DND-41 (cell line): ENCODE measurements around the gene RBMS1.

ENCODE experiments used
- EZH2 ChIP-seq: IDR thresholded peaks from 3 replicates; pipeline ENCODE4 v1.6.1; 2012; ENCODE audit warnings: borderline replicate concordance, low read depth, mild to moderate bottlenecking, moderate library complexity, low read length, inconsistent platforms; ENCODE audit not compliant: severe bottlenecking
- TF ChIP-seq, protein P1 (sequence below): IDR thresholded peaks from 2 replicates; pipeline ENCODE4 v1.5.1; 2012; ENCODE audit warnings: borderline replicate concordance, low read length, moderate library complexity, mild to moderate bottlenecking; ENCODE audit not compliant: poor library complexity, severe bottlenecking; ENCODE audit errors: extremely low read depth

DNA sequence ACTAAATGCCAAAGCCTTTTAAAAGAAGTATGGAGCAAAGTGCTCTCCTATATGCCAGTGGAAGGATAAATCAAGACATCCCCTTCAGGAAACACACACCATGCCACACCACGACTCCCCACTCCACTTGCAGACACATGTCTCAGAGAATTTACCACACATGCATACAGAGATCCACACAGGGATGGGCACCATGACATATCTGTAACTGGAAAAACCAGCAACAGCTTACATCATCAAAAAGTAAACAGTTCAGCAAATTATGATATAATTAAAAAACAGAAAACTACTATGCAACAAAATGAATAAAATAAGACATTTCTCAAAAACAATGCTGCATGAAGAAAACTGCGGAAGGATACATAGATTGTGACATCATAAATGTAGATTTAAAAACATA lies 29.6 kb downstream of the RBMS1 start:
- TF ChIP-seq, protein P1, sequence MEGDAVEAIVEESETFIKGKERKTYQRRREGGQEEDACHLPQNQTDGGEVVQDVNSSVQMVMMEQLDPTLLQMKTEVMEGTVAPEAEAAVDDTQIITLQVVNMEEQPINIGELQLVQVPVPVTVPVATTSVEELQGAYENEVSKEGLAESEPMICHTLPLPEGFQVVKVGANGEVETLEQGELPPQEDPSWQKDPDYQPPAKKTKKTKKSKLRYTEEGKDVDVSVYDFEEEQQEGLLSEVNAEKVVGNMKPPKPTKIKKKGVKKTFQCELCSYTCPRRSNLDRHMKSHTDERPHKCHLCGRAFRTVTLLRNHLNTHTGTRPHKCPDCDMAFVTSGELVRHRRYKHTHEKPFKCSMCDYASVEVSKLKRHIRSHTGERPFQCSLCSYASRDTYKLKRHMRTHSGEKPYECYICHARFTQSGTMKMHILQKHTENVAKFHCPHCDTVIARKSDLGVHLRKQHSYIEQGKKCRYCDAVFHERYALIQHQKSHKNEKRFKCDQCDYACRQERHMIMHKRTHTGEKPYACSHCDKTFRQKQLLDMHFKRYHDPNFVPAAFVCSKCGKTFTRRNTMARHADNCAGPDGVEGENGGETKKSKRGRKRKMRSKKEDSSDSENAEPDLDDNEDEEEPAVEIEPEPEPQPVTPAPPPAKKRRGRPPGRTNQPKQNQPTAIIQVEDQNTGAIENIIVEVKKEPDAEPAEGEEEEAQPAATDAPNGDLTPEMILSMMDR = no peak
- no peak for TF ChIP-seq EZH2
